ENCODE measurements around the gene MARCO.

- TF ChIP-seq ZNF565 (CRISPR knock-in tag; conservative IDR thresholded peaks at IDR 0.05; ENCODE audit: low read depth) (no peak), ARNTL (CRISPR knock-in tag; IDR thresholded peaks at IDR 0.05; ENCODE audit: borderline replicate concordance, low read depth) (no peak), CREB5 (CRISPR knock-in tag; IDR thresholded peaks at IDR 0.05; ENCODE audit: low read depth) (no peak), PPARA (CRISPR knock-in tag; IDR thresholded peaks at IDR 0.05; ENCODE audit: borderline replicate concordance) (no peak), ZNF8 (CRISPR knock-in tag; IDR thresholded peaks at IDR 0.05) (no peak), SNAI2 (CRISPR knock-in tag; IDR thresholded peaks at IDR 0.05) (no peak), ZFP3 (CRISPR knock-in tag; IDR thresholded peaks at IDR 0.05) (no peak), ESRRG (CRISPR knock-in tag; IDR thresholded peaks at IDR 0.05) (no peak), CSDC2 (CRISPR knock-in tag; IDR thresholded peaks at IDR 0.05) (no peak), TOX (CRISPR knock-in tag; IDR thresholded peaks at IDR 0.05; ENCODE audit: borderline replicate concordance) (no peak), BACH2 (CRISPR knock-in tag; IDR thresholded peaks at IDR 0.05; ENCODE audit: borderline replicate concordance) (no peak), TCF4 (CRISPR knock-in tag; IDR thresholded peaks at IDR 0.05; ENCODE audit: borderline replicate concordance) (no peak), POU6F1 (CRISPR knock-in tag; IDR thresholded peaks at IDR 0.05; ENCODE audit: borderline replicate concordance, low read depth) (no peak)
- TF ChIP-seq, protein P1, sequence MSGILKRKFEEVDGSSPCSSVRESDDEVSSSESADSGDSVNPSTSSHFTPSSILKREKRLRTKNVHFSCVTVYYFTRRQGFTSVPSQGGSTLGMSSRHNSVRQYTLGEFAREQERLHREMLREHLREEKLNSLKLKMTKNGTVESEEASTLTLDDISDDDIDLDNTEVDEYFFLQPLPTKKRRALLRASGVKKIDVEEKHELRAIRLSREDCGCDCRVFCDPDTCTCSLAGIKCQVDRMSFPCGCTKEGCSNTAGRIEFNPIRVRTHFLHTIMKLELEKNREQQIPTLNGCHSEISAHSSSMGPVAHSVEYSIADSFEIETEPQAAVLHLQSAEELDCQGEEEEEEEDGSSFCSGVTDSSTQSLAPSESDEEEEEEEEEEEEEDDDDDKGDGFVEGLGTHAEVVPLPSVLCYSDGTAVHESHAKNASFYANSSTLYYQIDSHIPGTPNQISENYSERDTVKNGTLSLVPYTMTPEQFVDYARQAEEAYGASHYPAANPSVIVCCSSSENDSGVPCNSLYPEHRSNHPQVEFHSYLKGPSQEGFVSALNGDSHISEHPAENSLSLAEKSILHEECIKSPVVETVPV (CRISPR knock-in tag; IDR thresholded peaks at IDR 0.05): no peak
Measured at GRCh38 chr2:119005051-119005450, 63.1 kb downstream of the MARCO start.

All from SK-N-SH treated with all-trans-retinoic acid at 6 μM for 48 hours (cell line).